ENCODE measurements around the gene CELA3B.
"Not testable (repeated sequence)": the region's sequence is repeated elsewhere in the genome, so short reads cannot be mapped to it uniquely, and the experiment has no call there.

CELA3B gene

GRCh38 chr1:21944733-21945073 is 32.1 kb upstream of the CELA3B start:
- DNase-seq: no peak

GRCh38 chr1:21946836-21947587 is 29.8 kb upstream of the CELA3B start:
- no peak for DNase-seq

DNA sequence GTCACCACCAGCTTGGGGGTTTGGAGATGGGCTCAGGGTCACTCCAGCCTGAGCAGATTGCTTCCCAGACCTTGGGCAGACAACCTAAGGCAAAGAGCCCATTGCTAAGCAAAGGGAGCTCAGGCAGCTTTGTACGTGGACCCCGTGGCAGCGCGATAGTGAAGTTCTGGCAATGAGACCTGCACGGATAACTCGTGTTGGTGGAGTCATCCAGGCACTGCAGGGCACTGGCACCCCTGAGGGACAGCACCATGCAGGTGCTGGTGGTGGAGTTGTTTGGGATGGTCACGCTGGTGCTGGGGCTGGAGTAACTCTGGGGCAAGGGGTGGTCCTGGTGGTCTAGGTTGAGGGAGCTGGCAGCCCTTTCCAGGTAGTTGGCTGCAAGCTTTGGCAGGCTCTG is 26.1 kb upstream of the CELA3B start:
- no peak for DNase-seq

DNA sequence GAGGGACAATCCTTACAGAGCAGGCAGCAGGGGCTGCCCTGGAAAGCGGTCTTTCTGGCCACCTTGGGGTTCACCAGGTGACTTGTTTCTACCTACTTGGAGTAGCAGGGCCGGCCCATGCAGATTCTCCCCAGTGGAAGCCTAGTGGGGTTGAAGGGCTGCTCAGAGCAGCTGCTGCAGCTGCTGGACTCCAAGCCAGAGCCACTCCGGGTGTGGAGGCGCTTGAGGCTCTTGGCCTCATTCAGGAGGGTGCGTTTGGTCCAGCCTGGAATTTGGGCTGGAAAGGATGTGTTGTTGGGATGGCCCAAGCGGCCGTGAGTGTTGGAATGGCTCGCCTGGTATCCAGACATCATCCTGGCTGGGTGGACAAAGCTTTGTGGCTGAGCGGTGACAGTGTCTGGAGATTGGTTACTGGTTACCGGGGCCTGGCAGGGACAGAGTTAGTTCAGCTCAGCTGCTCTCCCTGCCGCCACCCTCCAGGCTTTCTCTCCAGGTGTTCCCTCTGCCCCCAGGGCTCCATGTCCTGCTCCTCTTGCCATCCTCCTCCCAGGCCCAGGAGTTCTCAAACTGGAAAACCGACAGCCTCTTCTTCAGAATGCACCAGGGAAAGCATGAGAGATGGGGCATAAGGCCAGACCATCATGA is 25.5 kb upstream of the CELA3B start:
- DNase-seq: no peak

GRCh38 chr1:21952786-21953520 is 23.9 kb upstream of the CELA3B start:
- no peak for DNase-seq

GRCh38 chr1:21955058-21955457 is 21.8 kb upstream of the CELA3B start:
- no peak for DNase-seq

DNA sequence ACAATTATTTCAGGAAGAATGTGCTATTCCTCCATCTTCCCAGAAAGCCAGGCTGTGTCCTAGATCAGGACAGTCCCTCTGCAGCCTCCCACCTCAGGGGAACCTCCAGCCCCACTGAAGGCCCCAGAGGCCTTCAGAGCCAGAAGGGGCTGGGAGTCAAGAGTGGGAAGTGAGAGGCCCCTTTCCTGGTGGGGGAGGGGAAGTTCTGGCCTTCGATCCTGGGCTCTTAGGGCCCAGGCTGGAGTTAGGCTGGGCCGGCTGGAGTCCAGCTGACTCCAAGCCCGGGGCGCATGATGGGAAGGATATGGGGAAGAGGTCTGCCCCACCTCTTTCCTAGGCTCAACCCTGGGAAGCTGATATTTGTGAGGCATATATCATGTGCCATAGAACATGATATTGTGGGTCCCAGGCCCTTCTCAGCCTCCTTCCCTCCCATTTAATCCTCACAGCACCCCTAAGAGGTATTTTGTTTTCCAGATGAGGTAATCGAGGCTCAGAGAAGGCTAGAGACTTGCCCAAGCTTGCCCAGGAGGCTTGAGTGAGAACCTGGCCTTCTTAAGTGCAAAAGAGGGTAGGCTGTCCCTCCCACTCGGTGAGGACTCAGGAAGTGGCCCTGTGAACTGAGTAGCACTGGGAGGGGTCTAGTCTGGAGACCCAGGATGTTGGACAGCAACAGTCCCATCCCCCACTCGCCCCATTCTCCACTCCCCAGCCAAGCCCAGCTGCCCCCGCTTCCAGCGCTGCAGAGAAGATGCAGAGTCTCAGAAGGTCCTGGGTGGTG is 21.1 kb upstream of the CELA3B start:
- DNase-seq: no peak

DNA sequence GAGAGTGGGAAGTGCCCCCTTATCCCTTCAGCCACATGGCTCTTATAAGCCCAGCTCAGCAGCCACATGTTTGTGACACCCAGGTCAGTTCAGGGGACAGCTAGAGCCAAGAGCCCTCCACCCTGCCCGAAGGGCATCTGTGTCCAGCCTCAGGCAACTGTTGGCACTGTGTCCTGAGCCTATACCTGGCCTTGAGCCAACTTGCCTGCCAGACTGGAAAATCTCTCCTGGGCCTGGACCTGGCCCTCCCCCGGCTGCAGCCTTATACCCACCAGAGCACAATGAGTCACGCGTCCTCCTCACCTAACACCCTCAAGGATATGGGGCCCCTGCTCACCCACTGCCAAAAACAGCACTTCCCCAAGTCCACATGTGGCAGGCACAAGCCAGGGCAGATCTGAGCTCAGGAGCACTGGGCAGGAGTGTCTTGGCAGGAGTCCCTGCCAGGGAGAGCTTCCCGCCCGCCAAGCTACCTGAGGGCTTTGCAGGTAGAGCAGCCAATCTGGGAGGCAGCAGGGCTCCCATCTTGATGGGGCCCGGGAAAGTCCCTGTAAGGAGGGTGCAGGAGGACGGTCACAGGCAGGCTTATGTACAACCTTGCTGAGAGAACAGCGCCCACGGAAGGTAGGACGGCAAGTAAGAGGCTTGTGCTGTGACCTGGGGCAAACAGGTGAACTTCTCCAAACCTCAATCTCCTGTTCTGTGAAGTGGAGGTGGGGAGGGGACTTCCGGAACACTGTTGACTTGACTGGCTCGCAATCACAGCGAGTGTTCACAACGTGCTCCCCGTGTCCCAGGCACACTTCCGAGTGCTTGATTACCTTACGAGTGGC is 19.9 kb upstream of the CELA3B start:
- no peak for DNase-seq

GRCh38 chr1:21961337-21961736 is 15.5 kb upstream of the CELA3B start:
- no peak for DNase-seq

DNA sequence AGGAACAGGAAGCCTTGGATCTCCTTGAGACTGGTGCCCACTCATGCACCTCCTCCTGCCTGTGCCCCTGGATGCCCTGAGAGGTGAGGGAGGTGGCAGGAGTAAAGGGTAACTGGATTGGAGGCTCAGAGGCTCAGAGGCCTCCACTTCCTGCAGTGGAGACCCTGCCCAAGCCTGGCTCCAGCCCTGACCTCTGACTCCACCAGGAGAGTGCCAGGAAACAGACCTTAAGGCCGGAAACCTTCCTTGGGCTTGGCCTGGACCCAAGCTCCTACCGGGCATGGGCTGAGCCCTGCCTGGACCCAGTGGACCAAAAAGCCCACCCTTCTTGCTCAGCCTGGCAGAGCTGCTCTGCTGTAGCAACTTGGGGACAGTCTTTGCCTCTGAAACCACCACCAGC is 15.0 kb upstream of the CELA3B start:
- no peak for DNase-seq

DNA sequence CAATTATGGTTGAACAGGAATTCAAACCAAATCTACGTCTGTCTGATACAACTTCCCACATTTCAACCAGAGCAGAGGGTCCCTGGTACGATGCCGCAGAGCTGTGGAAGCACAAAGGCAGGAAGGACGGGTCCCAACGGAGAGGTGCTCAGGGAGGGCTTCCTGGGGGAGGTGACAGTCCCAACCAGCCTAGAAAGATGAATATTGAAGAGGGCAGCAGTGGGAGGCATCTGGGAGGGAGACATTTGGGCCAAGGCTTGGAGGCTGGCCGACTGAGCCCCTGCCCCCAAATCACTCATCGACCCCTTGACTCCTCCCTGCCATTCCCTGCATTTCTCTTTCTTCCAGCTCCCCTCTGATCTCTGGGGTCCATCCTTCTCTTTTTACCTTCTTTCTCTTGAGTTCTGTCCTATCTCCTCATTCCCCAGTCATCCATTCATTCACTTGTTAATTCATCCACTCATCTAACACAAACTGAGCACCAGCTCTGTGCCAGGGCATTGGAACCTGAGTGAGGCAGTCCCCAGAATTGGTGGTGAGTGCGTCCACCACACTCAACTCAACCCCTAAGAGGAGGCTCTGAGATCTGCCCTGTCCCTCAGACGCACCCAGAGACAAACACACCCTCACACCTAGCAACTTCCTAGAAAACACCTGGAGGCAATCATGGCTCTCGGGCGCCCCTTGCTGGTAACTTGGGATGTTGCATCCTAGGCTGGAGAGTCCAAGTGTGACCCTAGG is 13.2 kb upstream of the CELA3B start:
- no peak for DNase-seq

DNA sequence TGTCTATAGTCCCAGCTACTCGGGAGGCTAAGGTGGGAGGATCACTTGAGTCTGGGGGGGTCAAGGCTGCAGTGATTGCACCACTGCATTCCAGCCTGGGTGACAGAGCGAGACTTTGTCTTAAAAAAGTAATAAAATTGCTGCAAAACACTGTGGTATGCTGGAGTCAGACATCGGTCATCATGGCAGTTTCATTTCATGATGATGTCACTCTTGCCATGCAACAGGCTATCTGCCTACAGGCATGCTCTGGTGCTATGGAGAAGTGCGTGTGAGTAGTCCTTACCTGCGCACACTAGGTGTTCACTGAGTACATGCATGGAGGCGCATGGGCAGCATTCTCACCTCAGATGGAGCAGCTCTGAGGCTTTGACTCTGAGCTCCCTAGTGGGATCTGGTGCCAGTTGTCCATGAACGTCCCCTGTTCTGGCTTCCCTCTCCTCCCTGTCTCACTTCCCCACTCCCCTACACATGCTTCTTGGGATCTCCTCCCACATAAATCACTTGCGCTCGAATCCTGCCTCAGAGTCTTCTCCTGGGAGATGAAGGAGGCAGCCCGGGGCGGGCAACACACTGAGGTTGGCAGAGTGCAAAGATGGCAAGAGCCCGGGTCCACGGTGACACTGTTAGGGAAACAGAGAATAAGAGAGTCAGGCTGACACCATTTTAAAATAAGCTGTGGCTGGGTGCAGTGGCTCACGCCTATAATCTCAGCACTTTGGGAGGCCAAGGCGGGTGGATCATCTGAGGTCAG is 10.4 kb upstream of the CELA3B start:
- DNase-seq: no peak

DNA sequence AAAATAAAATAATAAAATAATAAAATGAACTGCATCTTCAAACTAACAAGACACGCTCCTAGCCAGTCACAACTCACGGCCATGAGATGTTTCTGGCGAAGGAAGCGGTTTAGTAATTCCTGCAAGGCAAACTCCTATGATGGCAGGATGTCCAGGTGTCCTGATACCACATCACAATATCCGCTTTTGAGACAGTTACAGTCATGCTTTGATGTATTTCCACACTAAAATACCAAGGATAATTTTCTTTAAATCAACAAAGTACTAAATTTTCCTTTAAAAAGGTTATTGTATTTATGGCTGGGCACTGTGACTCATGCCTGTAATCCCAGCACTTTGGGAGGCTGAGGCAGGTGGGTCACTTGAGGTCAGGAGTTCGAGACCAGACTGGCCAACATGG is 9.6 kb upstream of the CELA3B start:
- DNase-seq: not testable (repeated sequence)

GRCh38 chr1:21969066-21969465 is 7.8 kb upstream of the CELA3B start:
- DNase-seq: not testable (repeated sequence)

GRCh38 chr1:21970523-21970922 is 6.3 kb upstream of the CELA3B start:
- not testable (repeated sequence) for DNase-seq

DNA sequence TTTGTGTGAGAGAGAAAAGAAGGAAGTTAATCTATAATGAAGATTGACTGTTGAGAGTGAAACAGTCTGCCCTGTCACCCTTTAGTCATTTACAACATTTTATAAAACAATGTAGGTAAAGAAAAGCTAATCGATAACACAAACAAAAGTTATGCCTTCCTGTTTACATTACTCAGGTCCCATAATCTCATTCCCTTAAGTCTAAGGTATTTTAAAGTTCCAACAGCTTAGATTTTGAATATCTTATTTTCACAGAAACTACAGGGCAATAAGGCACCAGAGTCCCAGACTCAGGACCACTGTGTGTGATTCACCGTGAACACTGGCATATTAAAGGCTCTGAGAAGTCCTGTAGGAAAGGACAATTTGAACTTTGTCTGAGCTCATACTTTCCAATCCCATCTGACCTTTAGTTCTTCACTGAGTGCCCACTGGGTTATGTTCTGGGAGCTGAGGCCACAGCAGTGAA is 3.8 kb upstream of the CELA3B start:
- DNase-seq: not testable (repeated sequence)

- not testable (repeated sequence) for DNase-seq
These were observed 2.9 kb upstream of the CELA3B start for GRCh38 chr1:21973948-21974347.

DNA sequence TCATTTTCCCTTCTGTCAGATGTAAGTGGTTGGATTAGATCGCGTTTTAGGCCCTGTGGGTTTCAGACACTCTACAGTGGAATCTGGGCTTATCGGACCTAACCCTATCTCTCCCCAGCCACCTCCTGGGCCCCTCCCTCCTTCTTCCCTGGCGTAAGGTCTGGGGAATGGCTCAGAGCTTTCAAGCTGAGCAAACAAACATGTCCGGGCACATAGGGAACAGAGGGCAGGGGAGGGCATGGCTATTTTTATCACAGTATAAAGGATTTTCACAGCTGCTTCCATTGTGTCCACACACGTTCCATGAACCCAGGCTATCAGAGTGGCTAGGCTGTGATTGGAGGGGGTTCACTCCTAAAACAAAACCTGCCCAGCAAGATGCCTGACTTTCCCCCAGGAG is 2.1 kb upstream of the CELA3B start:
- not testable (repeated sequence) for DNase-seq

DNA sequence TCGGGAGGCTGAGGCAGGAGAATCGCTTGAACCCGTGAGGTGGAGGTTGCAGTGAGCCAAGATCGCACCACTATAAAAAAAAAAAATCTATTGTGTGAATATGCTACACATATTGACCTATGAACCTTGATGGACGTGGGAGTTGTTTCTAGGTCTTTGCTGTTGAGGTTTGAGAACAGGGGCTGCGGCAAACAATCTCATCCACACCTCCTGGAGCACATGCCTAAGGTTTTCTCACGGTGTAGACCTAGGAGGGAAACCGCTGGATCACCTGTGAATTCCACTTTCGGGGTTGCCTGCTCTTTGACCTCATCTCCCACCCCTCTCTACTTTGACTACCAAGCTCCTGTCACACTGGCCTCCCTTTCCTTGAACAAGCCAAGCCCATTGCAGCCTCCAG is 1.5 kb upstream of the CELA3B start:
- not testable (repeated sequence) for DNase-seq

- not testable (repeated sequence) for DNase-seq
These were observed 1.4 kb downstream of the CELA3B start for GRCh38 chr1:21978209-21978608.
